GM21423 (cell line): ENCODE results near the gene ZNF69.

ENCODE experiments used
- ATAC-seq: cut with Tn5 transposase; IDR thresholded peaks from one replicate; pipeline ENCODE4 v1.9.1; 2021; ENCODE audit warnings: mild to moderate bottlenecking, moderate library complexity; ENCODE audit not compliant: unreplicated experiment

ZNF69 gene

GRCh38 chr19:11950312-11950711, 62.7 kb downstream of the ZNF69 start:
- no peak for ATAC-seq
